Measurements from ENCODE around the gene TTC34.

DNA sequence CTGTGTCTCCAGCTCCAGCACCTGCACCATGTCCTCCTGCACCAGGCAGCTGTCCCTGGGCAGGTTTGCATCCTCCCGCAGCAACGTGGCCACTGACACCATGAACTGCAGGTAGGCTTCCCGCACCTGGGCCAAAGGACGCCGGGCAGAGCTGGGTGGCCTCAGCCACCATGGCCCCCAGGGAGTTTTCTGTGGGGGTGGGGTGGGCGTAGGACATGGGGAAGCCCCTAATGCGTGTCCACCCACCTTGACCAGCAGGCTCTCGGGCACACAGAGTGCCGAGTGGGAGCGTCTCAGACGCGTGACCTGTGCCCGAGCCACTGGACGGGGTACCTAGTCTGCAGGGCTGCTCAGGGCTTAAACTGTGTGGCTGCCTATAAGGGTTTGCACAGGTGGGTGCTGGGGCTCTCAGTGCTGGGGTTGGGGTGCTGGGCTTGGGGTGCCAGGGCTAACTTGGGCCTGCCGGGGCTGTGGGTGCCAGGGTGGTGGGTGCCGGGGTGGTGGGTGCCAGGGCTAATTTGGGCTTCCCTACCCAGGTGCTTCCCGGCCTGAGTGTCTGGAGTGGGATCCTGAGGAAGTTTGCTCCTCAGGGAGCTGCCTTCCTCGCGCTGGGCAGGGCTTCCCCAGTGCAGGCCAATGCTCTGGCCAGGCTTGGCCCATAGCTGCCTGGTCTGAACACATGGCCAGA lies 197.2 kb downstream of the TTC34 start:
- TF ChIP-seq EZH2 (IDR thresholded peaks at IDR 0.05; ENCODE audit: insufficient read depth, poor library complexity, severe bottlenecking) (no peak), EZH2phosphoT487 (IDR thresholded peaks at IDR 0.05; ENCODE audit: insufficient read depth, low read depth) (no peak)

Measured in GM23248 (cell line).